Measurements from ENCODE around the gene F3.

F3 gene

DNA sequence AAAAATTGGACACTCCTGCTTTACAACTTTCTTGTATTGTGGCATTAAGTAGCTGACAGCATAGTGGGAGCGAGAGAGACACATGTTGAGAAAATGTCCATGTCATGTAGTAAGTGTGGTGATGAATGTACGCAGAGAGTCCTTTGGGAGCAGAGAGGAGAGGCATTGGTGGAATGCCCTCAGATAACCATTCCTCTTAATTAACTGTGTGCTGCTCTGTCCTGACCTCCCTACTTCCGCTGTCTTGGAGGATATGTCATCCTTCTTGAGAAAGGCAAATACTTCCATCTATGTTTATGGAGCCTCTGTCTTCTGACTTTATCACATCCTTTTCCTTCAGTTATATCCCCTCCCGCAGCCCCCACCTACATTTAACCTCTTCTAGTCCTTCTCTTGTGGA lies 38.4 kb downstream of the F3 start:
- no peak overlapping the region for H3K4me2 ChIP-seq (ENCODE audit: low read length)
- H2AFZ ChIP-seq (ENCODE audit: low read length): no peak overlapping the region
- no peaks in the 10 kb centered on the region for H4K20me1 ChIP-seq (ENCODE audit: insufficient read depth, low read length)
- H3K4me1 ChIP-seq (ENCODE audit: insufficient read depth, low read length, severe bottlenecking): no peaks in the 10 kb centered on the region
- TF ChIP-seq EZH2 (IDR thresholded peaks at IDR 0.05; ENCODE audit: borderline replicate concordance, low read length) (no peak), CTCF (IDR thresholded peaks at IDR 0.05; ENCODE audit: low read length) (no peak)
- H3K4me3 ChIP-seq (ENCODE audit: low read depth, low read length, poor library complexity, severe bottlenecking): no peak overlapping the region
- no peak overlapping the region for H3K27ac ChIP-seq (ENCODE audit: low read depth, low read length, poor library complexity, severe bottlenecking)
- no peaks in the 10 kb centered on the region for H3K9me2 ChIP-seq (ENCODE audit: low read depth, low read length)
- H3K79me2 ChIP-seq (ENCODE audit: insufficient read depth, low read length): no peaks in the 10 kb centered on the region
- H3K9me3 ChIP-seq (ENCODE audit: low read length): no peaks in the 10 kb centered on the region
- H3K27me3 ChIP-seq (ENCODE audit: insufficient read depth, low read length): no peaks in the 10 kb centered on the region
- peaks cover 17% of the 10 kb centered on the region; the same call in 1 of the 2 replicates for H3K36me3 ChIP-seq (ENCODE audit: insufficient read depth, low read length)
- no peak overlapping the region for H3K9ac ChIP-seq (ENCODE audit: low read length)
- H3F3A ChIP-seq (ENCODE audit: insufficient read depth, low read length): no peaks in the 10 kb centered on the region

DNA sequence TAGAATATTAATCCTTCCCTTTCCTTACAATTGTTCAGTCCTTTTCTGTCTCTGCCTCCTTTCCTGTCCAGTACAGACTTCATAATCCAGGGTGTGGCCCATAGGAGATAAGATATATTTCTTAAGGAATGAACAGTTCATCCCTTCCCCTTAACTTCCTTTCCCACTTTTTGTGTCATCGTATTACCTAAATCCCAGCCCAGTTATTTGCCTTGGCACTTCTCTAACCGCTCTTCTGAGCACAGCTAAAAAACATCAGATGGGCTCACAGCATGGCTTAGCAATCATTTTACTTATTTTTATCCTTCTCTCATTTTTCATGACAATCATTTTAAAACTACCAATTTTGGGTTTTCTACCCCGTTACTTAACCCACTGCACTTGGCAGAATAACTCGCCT lies 39.6 kb downstream of the F3 start:
- no peak overlapping the region for H3K4me3 ChIP-seq (ENCODE audit: low read depth, low read length, poor library complexity, severe bottlenecking)
- no peaks in the 10 kb centered on the region for H3K27me3 ChIP-seq (ENCODE audit: insufficient read depth, low read length)
- no peaks in the 10 kb centered on the region for H3K4me1 ChIP-seq (ENCODE audit: insufficient read depth, low read length, severe bottlenecking)
- no peaks in the 10 kb centered on the region for H3K9me3 ChIP-seq (ENCODE audit: low read length)
- no peak for TF ChIP-seq CTCF (IDR thresholded peaks at IDR 0.05; ENCODE audit: low read length)
- no peak for TF ChIP-seq EZH2 (IDR thresholded peaks at IDR 0.05; ENCODE audit: borderline replicate concordance, low read length)
- peaks cover 17% of the 10 kb centered on the region; the same call in 1 of the 2 replicates for H3K36me3 ChIP-seq (ENCODE audit: insufficient read depth, low read length)
- H2AFZ ChIP-seq (ENCODE audit: low read length): no peak overlapping the region
- H3K27ac ChIP-seq (ENCODE audit: low read depth, low read length, poor library complexity, severe bottlenecking): no peak overlapping the region
- no peaks in the 10 kb centered on the region for H3K79me2 ChIP-seq (ENCODE audit: insufficient read depth, low read length)
- no peak overlapping the region for H3K4me2 ChIP-seq (ENCODE audit: low read length)
- H4K20me1 ChIP-seq (ENCODE audit: insufficient read depth, low read length): no peaks in the 10 kb centered on the region
- H3F3A ChIP-seq (ENCODE audit: insufficient read depth, low read length): no peaks in the 10 kb centered on the region
- no peak overlapping the region for H3K9ac ChIP-seq (ENCODE audit: low read length)
- no peaks in the 10 kb centered on the region for H3K9me2 ChIP-seq (ENCODE audit: low read depth, low read length)

- Histone ChIP-seq H3K9me2 (ENCODE audit: low read depth, low read length) (no peaks in the 10 kb centered on the region), H3K27me3 (ENCODE audit: insufficient read depth, low read length) (no peaks in the 10 kb centered on the region), H3K4me1 (ENCODE audit: insufficient read depth, low read length, severe bottlenecking) (no peaks in the 10 kb centered on the region), H2AFZ (ENCODE audit: low read length) (no peak overlapping the region), H3K9me3 (ENCODE audit: low read length) (no peaks in the 10 kb centered on the region), H3K36me3 (ENCODE audit: insufficient read depth, low read length) (peaks cover 17% of the 10 kb centered on the region; the same call in 1 of the 2 replicates), H3F3A (ENCODE audit: insufficient read depth, low read length) (no peaks in the 10 kb centered on the region), H3K9ac (ENCODE audit: low read length) (no peak overlapping the region), H3K79me2 (ENCODE audit: insufficient read depth, low read length) (no peaks in the 10 kb centered on the region), H4K20me1 (ENCODE audit: insufficient read depth, low read length) (no peaks in the 10 kb centered on the region), H3K4me3 (ENCODE audit: low read depth, low read length, poor library complexity, severe bottlenecking) (no peak overlapping the region), H3K4me2 (ENCODE audit: low read length) (no peak overlapping the region), H3K27ac (ENCODE audit: low read depth, low read length, poor library complexity, severe bottlenecking) (no peak overlapping the region)
- TF ChIP-seq EZH2 (IDR thresholded peaks at IDR 0.05; ENCODE audit: borderline replicate concordance, low read length) (no peak), CTCF (IDR thresholded peaks at IDR 0.05; ENCODE audit: low read length) (no peak)
These were observed 40.1 kb downstream of the F3 start for GRCh38 chr1:94501426-94501825.
